ENCODE data around the gene SHISA3.

Gene SHISA3

DNA sequence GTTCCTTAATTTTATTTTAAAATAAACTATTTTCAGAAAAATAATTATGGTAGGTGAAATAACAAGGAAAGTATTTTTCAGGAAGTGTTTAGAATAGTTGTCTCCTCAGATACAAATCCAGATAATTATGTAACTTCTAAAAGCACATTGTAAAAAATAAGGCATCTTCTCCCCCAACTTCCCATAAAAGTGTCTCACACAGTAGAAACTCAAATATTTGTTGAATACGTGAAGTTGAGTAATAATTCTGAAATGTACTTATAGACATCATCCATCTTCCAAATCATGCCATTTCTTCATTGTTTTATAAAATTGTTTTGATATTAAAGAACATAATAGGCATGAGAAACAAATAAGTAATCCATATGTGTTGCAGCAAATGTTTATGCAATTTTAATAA lies 18.0 kb downstream of the SHISA3 start:
- peaks cover 2% of the 10 kb centered on the region for H3K4me1 ChIP-seq (ENCODE audit: control insufficient read depth, insufficient read depth, low read length)
- H3K9me3 ChIP-seq (ENCODE audit: control insufficient read depth, insufficient read depth, low read length): no peaks in the 10 kb centered on the region
- no peak overlapping the region for H3K4me3 ChIP-seq (ENCODE audit: low read depth, low read length)
- H3K36me3 ChIP-seq (ENCODE audit: control insufficient read depth, insufficient read depth, low read length): no peaks in the 10 kb centered on the region
- H3K9ac ChIP-seq (ENCODE audit: low read depth, low read length): no peak overlapping the region
- peaks cover 16% of the 10 kb centered on the region for H3K27me3 ChIP-seq (ENCODE audit: control insufficient read depth, insufficient read depth, low read length)

DNA sequence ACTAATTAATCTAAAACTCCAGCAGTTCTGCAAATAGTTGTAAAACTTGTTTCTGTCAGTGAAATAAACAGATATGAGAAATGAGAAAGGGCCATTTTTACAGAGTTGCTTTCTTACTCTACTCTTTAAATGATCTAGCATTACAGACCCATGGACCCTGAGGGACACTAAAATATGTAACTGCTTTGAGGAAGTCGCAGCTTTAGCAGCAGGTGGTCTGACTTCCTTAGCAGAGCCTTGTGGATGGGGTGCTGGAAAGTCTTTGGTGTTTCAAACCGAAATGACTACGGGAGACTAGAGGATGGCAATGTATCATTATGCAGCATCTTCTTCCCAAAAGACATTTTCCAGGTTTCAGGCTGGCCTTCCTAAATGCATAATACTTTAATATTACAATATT lies 18.7 kb downstream of the SHISA3 start:
- Histone ChIP-seq H3K9me3 (ENCODE audit: control insufficient read depth, insufficient read depth, low read length) (no peaks in the 10 kb centered on the region), H3K4me1 (ENCODE audit: control insufficient read depth, insufficient read depth, low read length) (no peaks in the 10 kb centered on the region), H3K4me3 (ENCODE audit: low read depth, low read length) (no peak overlapping the region), H3K36me3 (ENCODE audit: control insufficient read depth, insufficient read depth, low read length) (no peaks in the 10 kb centered on the region), H3K27me3 (ENCODE audit: control insufficient read depth, insufficient read depth, low read length) (peaks cover 16% of the 10 kb centered on the region), H3K9ac (ENCODE audit: low read depth, low read length) (no peak overlapping the region)

DNA sequence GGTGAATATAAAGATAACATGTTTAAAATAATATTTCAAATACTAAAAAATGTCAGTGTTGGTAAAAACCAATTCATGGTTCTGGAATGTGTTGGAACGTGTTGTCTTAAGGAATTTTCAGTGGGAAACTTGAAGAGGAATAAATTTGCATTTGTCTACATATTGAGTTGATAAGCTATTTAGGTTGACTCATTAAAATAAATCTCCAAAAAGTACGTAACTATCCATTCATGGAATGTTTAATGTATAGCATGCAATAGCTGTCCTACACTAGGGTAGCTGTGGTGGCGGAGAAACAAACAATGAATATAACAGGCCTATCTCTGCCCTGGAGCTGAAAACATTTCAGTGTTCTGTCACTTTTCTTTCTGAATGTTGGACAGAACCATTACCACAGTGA lies 20.3 kb downstream of the SHISA3 start:
- Histone ChIP-seq H3K9me3 (ENCODE audit: control insufficient read depth, insufficient read depth, low read length) (no peaks in the 10 kb centered on the region), H3K4me3 (ENCODE audit: low read depth, low read length) (no peak overlapping the region), H3K36me3 (ENCODE audit: control insufficient read depth, insufficient read depth, low read length) (no peaks in the 10 kb centered on the region), H3K9ac (ENCODE audit: low read depth, low read length) (no peak overlapping the region), H3K4me1 (ENCODE audit: control insufficient read depth, insufficient read depth, low read length) (no peaks in the 10 kb centered on the region), H3K27me3 (ENCODE audit: control insufficient read depth, insufficient read depth, low read length) (peaks cover 16% of the 10 kb centered on the region)

DNA sequence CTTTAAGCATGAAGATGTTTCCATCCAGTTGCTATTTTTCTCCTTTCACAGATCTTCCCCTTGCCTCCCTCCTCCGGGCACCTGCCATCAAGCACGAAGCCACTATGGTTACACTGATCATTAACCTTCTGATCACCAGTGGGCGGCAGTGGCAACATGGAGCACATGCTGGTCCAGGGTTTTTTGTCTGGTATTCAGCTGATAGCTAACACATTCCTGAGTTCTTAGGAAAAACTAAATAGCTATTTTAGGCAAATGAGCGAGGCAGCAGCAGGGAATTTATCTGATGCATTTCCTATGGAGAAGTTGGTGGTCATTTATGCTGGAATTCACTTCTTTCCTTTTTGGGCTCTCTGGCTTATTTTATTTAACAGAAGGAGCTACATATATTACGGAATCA lies 22.9 kb downstream of the SHISA3 start:
- Histone ChIP-seq H3K4me1 (ENCODE audit: control insufficient read depth, insufficient read depth, low read length) (peaks cover 5% of the 10 kb centered on the region), H3K9me3 (ENCODE audit: control insufficient read depth, insufficient read depth, low read length) (no peaks in the 10 kb centered on the region), H3K4me3 (ENCODE audit: low read depth, low read length) (no peak overlapping the region), H3K9ac (ENCODE audit: low read depth, low read length) (no peak overlapping the region), H3K27me3 (ENCODE audit: control insufficient read depth, insufficient read depth, low read length) (peaks cover 15% of the 10 kb centered on the region), H3K36me3 (ENCODE audit: control insufficient read depth, insufficient read depth, low read length) (no peaks in the 10 kb centered on the region)

DNA sequence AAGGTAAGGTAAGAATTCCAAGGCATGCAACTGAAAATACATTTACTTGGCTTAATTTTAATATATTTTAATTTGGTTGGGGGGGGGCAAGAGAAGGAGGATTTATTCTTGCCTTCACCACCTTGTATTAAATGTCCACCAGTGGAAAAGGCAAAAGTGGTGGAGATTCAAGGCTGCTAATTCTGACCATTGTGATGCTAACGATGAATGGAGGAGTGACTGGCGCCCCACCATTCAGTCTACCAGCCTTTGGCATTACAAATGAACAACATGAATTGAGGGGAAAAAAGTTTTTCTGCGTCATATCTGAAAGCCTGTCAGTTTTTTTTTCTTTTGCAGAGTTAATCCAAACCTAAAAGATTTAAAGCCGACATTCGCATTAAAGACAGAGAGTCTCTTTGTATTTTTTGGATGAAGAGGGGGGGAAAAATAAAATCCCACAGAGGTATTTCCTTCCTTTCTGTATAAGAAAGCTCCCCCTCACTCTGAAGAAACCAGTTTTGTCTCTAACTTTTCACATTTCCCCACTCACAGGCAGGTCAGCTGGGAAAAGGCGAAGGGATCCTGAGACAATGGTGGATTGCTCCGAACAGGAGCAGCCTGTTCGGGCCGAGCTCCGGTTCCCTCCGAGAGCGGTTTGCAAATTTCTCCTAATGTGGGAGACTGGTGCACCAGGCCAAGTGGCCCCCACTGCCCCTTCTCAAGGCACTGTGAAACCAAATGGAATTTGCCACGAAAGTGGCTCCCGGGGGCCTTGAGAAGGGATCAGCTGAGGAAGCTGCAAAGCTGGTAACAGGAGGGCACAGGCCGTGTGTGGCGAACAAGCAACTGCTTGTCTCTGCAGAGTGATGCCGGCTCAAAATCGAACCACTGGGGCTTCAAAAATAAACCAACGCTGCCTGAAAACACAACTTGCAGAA lies 28.1 kb downstream of the SHISA3 start:
- Histone ChIP-seq H3K4me1 (ENCODE audit: control insufficient read depth, insufficient read depth, low read length) (peaks cover 34% of the 10 kb centered on the region), H3K36me3 (ENCODE audit: control insufficient read depth, insufficient read depth, low read length) (no peaks in the 10 kb centered on the region), H3K4me3 (ENCODE audit: low read depth, low read length) (no peak overlapping the region), H3K9me3 (ENCODE audit: control insufficient read depth, insufficient read depth, low read length) (no peaks in the 10 kb centered on the region), H3K9ac (ENCODE audit: low read depth, low read length) (no peak overlapping the region), H3K27me3 (ENCODE audit: control insufficient read depth, insufficient read depth, low read length) (peaks cover 10% of the 10 kb centered on the region)

DNA sequence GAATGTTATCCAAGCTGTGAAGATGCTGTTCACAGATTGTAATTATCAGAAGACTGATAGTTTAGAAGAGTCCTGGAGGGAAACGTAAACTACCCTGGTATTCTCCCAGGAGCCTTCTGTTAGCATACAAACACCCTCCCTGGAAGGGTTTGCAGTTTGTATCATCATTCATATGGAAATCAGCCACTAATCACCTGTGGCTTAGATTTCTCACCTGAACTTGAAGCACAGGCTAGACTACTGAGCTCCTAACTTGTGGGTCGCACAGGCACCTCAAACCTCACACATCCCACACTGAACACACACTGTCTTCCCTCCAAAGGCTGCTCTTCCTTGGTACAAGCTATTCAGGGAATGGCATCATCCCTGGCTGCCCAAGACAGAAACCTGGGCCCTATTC lies 30.7 kb downstream of the SHISA3 start:
- Histone ChIP-seq H3K27me3 (ENCODE audit: control insufficient read depth, insufficient read depth, low read length) (peaks cover 10% of the 10 kb centered on the region), H3K4me3 (ENCODE audit: low read depth, low read length) (no peak overlapping the region), H3K9me3 (ENCODE audit: control insufficient read depth, insufficient read depth, low read length) (no peaks in the 10 kb centered on the region), H3K36me3 (ENCODE audit: control insufficient read depth, insufficient read depth, low read length) (no peaks in the 10 kb centered on the region), H3K9ac (ENCODE audit: low read depth, low read length) (no peak overlapping the region), H3K4me1 (ENCODE audit: control insufficient read depth, insufficient read depth, low read length) (peaks cover 34% of the 10 kb centered on the region)

DNA sequence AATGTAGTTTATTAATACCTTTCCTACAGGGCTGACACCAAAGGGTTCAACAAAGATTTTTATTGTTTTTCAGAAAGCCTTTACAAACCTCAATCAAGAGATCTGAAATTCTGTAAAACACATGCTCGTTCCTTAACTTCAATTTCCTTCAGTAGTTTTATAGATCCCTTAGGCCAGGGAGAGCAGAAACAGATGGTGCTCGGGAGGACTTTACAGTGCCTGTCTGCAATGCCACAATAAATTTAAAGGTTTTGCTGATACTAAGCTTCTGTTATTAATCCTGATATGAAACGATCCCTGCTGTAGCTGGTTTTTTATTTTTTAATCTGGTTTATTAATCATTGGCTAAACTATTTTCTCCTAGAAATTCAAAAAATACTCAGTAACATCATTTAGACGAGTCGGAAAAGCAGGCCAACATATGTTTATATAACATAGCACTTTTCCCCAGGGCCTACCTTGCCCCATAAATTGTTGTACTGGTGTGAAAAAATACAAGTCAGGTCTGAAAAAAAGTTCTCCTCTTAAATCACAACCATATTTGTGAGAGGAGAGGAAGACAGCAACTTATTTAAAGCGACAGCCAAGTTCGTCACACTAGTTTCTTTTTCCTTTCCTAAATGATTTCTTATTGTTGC lies 39.8 kb downstream of the SHISA3 start:
- H3K4me1 ChIP-seq (ENCODE audit: control insufficient read depth, insufficient read depth, low read length): no peaks in the 10 kb centered on the region
- no peaks in the 10 kb centered on the region for H3K9me3 ChIP-seq (ENCODE audit: control insufficient read depth, insufficient read depth, low read length)
- no peaks in the 10 kb centered on the region for H3K36me3 ChIP-seq (ENCODE audit: control insufficient read depth, insufficient read depth, low read length)
- no peak overlapping the region for H3K9ac ChIP-seq (ENCODE audit: low read depth, low read length)
- H3K4me3 ChIP-seq (ENCODE audit: low read depth, low read length): no peak overlapping the region
- no peaks in the 10 kb centered on the region for H3K27me3 ChIP-seq (ENCODE audit: control insufficient read depth, insufficient read depth, low read length)

DNA sequence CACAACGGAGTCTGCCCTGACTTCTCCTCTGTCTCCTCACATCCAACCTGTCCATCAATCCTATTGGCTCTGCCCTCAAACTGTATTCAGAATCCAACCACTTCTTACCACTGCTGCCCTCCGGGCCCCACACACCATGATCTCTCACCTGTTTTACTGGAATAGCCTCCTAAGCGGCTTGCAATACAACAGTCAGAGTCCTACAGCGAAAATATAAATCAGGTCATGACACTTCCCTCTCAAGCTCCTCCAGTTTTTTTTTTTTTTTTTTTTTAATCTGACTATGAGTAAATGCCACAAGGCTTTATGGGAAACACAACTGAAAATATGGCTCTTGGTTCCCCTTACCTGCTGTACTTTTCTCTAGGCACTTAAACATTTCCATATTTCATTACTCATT lies 42.8 kb downstream of the SHISA3 start:
- H3K36me3 ChIP-seq (ENCODE audit: control insufficient read depth, insufficient read depth, low read length): no peaks in the 10 kb centered on the region
- H3K9ac ChIP-seq (ENCODE audit: low read depth, low read length): no peak overlapping the region
- H3K27me3 ChIP-seq (ENCODE audit: control insufficient read depth, insufficient read depth, low read length): no peaks in the 10 kb centered on the region
- no peak overlapping the region for H3K4me3 ChIP-seq (ENCODE audit: low read depth, low read length)
- H3K4me1 ChIP-seq (ENCODE audit: control insufficient read depth, insufficient read depth, low read length): no peaks in the 10 kb centered on the region
- H3K9me3 ChIP-seq (ENCODE audit: control insufficient read depth, insufficient read depth, low read length): no peaks in the 10 kb centered on the region

DNA sequence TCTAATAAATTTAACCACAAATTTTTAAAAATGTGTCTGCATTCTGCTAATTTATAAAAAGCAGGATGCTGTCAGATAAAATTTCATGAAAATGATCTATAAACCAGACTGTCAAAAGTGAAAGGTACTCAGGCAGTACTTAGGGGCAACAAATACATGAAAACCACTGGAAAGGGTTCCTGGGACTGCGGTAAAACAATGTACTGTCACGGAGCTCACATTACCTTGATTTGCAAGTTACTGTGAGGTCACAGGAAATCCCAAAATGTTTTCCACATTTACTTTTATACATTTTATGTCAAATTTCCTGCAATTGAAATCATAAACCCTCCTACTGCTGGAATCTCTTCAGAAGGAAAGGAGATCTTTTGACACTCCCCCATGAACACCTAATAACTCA lies 45.3 kb downstream of the SHISA3 start:
- no peak overlapping the region for H3K9ac ChIP-seq (ENCODE audit: low read depth, low read length)
- no peaks in the 10 kb centered on the region for H3K4me1 ChIP-seq (ENCODE audit: control insufficient read depth, insufficient read depth, low read length)

DNA sequence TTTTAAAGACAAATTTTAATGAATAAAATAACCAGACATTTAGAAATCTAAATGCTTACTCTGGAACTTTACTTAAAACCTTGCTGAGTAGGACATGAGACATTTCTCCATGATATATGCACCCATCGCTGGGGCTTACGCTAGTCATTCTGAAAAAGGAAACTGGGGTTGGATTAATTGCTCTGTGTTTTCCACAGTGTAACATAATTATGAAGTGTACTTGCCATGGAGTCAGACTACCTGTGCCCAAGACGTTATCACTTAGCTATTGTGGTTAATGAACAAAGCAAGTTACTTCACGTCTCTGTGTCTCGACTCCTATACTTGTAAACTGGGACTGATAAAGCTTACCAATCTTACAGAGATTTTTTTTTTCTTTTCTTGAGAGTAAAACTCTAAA lies 47.8 kb downstream of the SHISA3 start:
- no peaks in the 10 kb centered on the region for H3K9me3 ChIP-seq (ENCODE audit: control insufficient read depth, insufficient read depth, low read length)
- no peaks in the 10 kb centered on the region for H3K27me3 ChIP-seq (ENCODE audit: control insufficient read depth, insufficient read depth, low read length)
- H3K36me3 ChIP-seq (ENCODE audit: control insufficient read depth, insufficient read depth, low read length): no peaks in the 10 kb centered on the region
- H3K9ac ChIP-seq (ENCODE audit: low read depth, low read length): no peak overlapping the region
- H3K4me1 ChIP-seq (ENCODE audit: control insufficient read depth, insufficient read depth, low read length): no peaks in the 10 kb centered on the region
- no peak overlapping the region for H3K4me3 ChIP-seq (ENCODE audit: low read depth, low read length)

More for the DNA sequence above, 45.3 kb downstream of the SHISA3 start:
- Histone ChIP-seq H3K9me3 (ENCODE audit: control insufficient read depth, insufficient read depth, low read length) (no peaks in the 10 kb centered on the region), H3K36me3 (ENCODE audit: control insufficient read depth, insufficient read depth, low read length) (no peaks in the 10 kb centered on the region), H3K4me3 (ENCODE audit: low read depth, low read length) (no peak overlapping the region), H3K27me3 (ENCODE audit: control insufficient read depth, insufficient read depth, low read length) (no peaks in the 10 kb centered on the region)

DNA sequence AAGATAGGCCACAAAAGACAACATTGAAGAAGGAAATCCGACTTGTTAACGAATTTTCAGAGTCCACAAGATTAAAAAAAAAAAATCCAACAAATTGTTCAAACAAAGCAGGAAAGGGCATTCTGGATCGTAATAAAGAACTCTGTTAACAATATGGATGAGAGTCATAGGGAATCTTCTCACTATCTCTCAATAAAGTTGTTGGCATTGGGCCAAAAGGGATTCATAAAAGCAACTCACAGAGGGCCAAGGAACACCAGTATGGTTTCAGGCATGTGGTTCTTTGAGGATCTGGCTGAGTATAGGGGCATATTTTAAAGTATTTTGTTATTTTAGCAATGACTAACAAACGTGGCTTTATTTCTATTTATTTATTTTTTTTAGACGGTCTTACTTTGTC lies 49.5 kb downstream of the SHISA3 start:
- H3K27me3 ChIP-seq (ENCODE audit: control insufficient read depth, insufficient read depth, low read length): no peaks in the 10 kb centered on the region
- no peaks in the 10 kb centered on the region for H3K36me3 ChIP-seq (ENCODE audit: control insufficient read depth, insufficient read depth, low read length)
- no peak overlapping the region for H3K9ac ChIP-seq (ENCODE audit: low read depth, low read length)
- no peaks in the 10 kb centered on the region for H3K4me1 ChIP-seq (ENCODE audit: control insufficient read depth, insufficient read depth, low read length)
- no peak overlapping the region for H3K4me3 ChIP-seq (ENCODE audit: low read depth, low read length)
- H3K9me3 ChIP-seq (ENCODE audit: control insufficient read depth, insufficient read depth, low read length): no peaks in the 10 kb centered on the region
